ENCODE results near the gene AP5Z1.

DNA sequence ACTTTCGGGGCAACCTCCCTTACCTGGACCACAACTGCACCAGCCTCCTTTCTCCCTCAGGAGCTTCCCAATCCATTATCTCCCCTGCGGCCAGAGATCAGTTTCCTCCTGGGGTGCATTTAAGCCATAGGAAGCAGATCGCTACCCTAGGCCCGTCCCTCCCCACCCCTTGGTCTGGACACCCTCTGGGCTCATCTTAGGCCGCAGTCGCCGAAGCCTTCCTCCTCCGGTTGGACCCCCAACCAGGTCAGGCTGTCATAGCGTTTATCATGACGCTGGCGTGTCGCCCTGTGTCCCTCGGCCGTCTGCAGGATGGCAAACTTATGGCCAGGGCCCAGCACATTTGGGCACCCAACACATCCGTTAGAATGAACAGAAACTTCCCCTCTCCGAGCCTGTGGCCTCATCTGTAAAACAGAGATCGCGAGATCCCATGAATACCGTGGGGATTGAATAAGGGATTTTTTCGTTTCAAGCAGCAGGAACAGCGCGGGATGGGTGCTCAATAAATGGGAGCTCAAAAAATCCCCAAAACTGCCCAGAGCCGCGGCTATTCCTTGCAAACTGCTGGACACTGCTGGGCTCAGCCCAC, 669 bp upstream of the AP5Z1 start:
- TF ChIP-seq, protein P1, sequence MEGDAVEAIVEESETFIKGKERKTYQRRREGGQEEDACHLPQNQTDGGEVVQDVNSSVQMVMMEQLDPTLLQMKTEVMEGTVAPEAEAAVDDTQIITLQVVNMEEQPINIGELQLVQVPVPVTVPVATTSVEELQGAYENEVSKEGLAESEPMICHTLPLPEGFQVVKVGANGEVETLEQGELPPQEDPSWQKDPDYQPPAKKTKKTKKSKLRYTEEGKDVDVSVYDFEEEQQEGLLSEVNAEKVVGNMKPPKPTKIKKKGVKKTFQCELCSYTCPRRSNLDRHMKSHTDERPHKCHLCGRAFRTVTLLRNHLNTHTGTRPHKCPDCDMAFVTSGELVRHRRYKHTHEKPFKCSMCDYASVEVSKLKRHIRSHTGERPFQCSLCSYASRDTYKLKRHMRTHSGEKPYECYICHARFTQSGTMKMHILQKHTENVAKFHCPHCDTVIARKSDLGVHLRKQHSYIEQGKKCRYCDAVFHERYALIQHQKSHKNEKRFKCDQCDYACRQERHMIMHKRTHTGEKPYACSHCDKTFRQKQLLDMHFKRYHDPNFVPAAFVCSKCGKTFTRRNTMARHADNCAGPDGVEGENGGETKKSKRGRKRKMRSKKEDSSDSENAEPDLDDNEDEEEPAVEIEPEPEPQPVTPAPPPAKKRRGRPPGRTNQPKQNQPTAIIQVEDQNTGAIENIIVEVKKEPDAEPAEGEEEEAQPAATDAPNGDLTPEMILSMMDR (IDR thresholded peaks at IDR 0.05; ENCODE audit: low read depth, low read length), result no peak
- no peak for TF ChIP-seq EZH2phosphoT487 (IDR thresholded peaks at IDR 0.05; ENCODE audit: low read depth)
